Upper lobe of right lung (tissue), 1 donor: ENCODE measurements around the gene NDST3. TPM values are rescaled to one million over a fixed set of nuclear protein-coding genes. Genes with fewer than 3 reads are reported as not detected.

Experiments used
- ATAC-seq: fragments of 200-7000 bp; cut with Tn5 transposase; one replicate; pipeline ENCODE4 v1.9.1; 2020; ENCODE audit warnings: mild to moderate bottlenecking, moderate library complexity
- DNase-seq: peaks from one replicate; pipeline ENCODE4 v3.0.0-alpha.2; 2020
- H3K27ac ChIP-seq: fragments of 200-600 bp; one replicate; pipeline ENCODE4 v1.8.0; 2022
- H3K27me3 ChIP-seq: fragments of 200-600 bp; one replicate; pipeline ENCODE4 v1.8.0; 2022; ENCODE audit warnings: mild to moderate bottlenecking
- H3K36me3 ChIP-seq: fragments of 200-600 bp; one replicate; pipeline ENCODE4 v1.8.0; 2022
- H3K4me1 ChIP-seq: fragments of 200-600 bp; one replicate; pipeline ENCODE4 v1.8.0; 2022
- H3K4me3 ChIP-seq: fragments of 200-600 bp; one replicate; pipeline ENCODE4 v1.8.0; 2022; ENCODE audit warnings: mild to moderate bottlenecking
- H3K9me3 ChIP-seq: fragments of 200-600 bp; one replicate; pipeline ENCODE4 v1.8.0; 2022
- CTCF ChIP-seq: fragments of 200-600 bp; IDR thresholded peaks from one replicate; pipeline ENCODE4 v1.8.0; 2022; ENCODE audit warnings: antibody characterized with exemption
- intact Hi-C: fragments of 100-400 bp; cut with DNase I; formaldehyde crosslinking; loops from one replicate; pipeline ENCODE4 v1.11.0; 2022
- total RNA-seq: library from RNA; stranded (reverse); fragmentation: NEBNext Ultra II Directional; extraction: Animal tissue kit (Norgen Biotek cat#: 25700); gene quantifications from one replicate; pipeline ENCODE4 v1.2.1, GENCODE V29; 2021
- donor health status: DM: no; HTN: yes; CAD: no; lungs with severe emphysema.

NDST3 gene
- total RNA-seq, 1 donor from 2014 or later: not detected

- ATAC-seq: no peak
- Histone ChIP-seq H3K4me1 (no peaks in the 10 kb centered on the region), H3K27ac (no peak overlapping the region), H3K36me3 (no peaks in the 10 kb centered on the region), H3K9me3 (no peaks in the 10 kb centered on the region), H3K4me3 (no peak overlapping the region), H3K27me3 (no peaks in the 10 kb centered on the region)
- TF ChIP-seq CTCF: no peak
- no peak for DNase-seq
- intact Hi-C loops: no loop called here
Measured at GRCh38 chr4:118175506-118175905, 141.2 kb downstream of the NDST3 start.

- H3K27ac ChIP-seq: no peak overlapping the region
- H3K4me3 ChIP-seq: no peak overlapping the region
- no peaks in the 10 kb centered on the region for H3K4me1 ChIP-seq
- DNase-seq (no peak), ATAC-seq (no peak)
- H3K27me3 ChIP-seq: no peaks in the 10 kb centered on the region
- H3K9me3 ChIP-seq: no peaks in the 10 kb centered on the region
- intact Hi-C loops: no loop called here
- no peaks in the 10 kb centered on the region for H3K36me3 ChIP-seq
- TF ChIP-seq CTCF: no peak
Measured at GRCh38 chr4:118177126-118177525, 142.8 kb downstream of the NDST3 start.

- H3K36me3 ChIP-seq: no peaks in the 10 kb centered on the region
- H3K4me3 ChIP-seq: no peak overlapping the region
- ATAC-seq: no peak
Measured at GRCh38 chr4:118180776-118181175, 146.5 kb downstream of the NDST3 start.

GRCh38 chr4:118190903-118191302, 156.6 kb downstream of the NDST3 start:
- Histone ChIP-seq H3K4me1 (no peaks in the 10 kb centered on the region), H3K36me3 (no peaks in the 10 kb centered on the region), H3K27ac (no peak overlapping the region), H3K4me3 (no peak overlapping the region), H3K9me3 (no peaks in the 10 kb centered on the region), H3K27me3 (no peaks in the 10 kb centered on the region)
- TF ChIP-seq CTCF: no peak
- DNase-seq (no peak), ATAC-seq (no peak)
- intact Hi-C loops: no loop called here

More at GRCh38 chr4:118180776-118181175, 146.5 kb downstream of the NDST3 start:
- H3K27ac ChIP-seq: no peak overlapping the region
- TF ChIP-seq CTCF: no peak
- H3K9me3 ChIP-seq: no peaks in the 10 kb centered on the region
- intact Hi-C loops: no loop called here
- H3K27me3 ChIP-seq: no peaks in the 10 kb centered on the region
- DNase-seq: no peak
- H3K4me1 ChIP-seq: no peaks in the 10 kb centered on the region

GRCh38 chr4:118193421-118193820, 159.1 kb downstream of the NDST3 start:
- intact Hi-C loops: no loop called here
- Histone ChIP-seq H3K27me3 (no peaks in the 10 kb centered on the region), H3K4me3 (no peak overlapping the region), H3K36me3 (no peaks in the 10 kb centered on the region), H3K27ac (no peak overlapping the region), H3K4me1 (no peaks in the 10 kb centered on the region), H3K9me3 (no peaks in the 10 kb centered on the region)
- ATAC-seq (no peak), DNase-seq (no peak)
- no peak for TF ChIP-seq CTCF

- no peak overlapping the region for H3K4me3 ChIP-seq
- H3K4me1 ChIP-seq: no peaks in the 10 kb centered on the region
- no peak overlapping the region for H3K27ac ChIP-seq
- ATAC-seq (no peak), DNase-seq (no peak)
- no peaks in the 10 kb centered on the region for H3K36me3 ChIP-seq
- H3K9me3 ChIP-seq: no peaks in the 10 kb centered on the region
- H3K27me3 ChIP-seq: no peaks in the 10 kb centered on the region
- intact Hi-C loops: no loop called here
- no peak for TF ChIP-seq CTCF
Measured at GRCh38 chr4:118206627-118207026, 172.3 kb downstream of the NDST3 start.
